Liver (tissue), 9 donors: ENCODE data around the gene PTPRN2. TPM values are rescaled to one million over a fixed set of nuclear protein-coding genes. Genes with fewer than 3 reads are reported as not detected.

Experiments used
- DNase-seq: peaks from one replicate; pipeline ENCODE4 v3.0.0-alpha.2; 2017; ENCODE audit warnings: low spot score
- H3K27ac ChIP-seq, 2 donors: one replicate each; pipeline ENCODE4 v1.7.0; 2013; ENCODE audit warnings: inconsistent platforms in 2 of 2, low read length in 2 of 2, control low read depth in 1 of 2, low read depth in 1 of 2, mild to moderate bottlenecking in 1 of 2
- H3K27me3 ChIP-seq, 4 donors: one replicate each; pipeline versions ENCODE4 v1.6.1 to v1.7.0; 2013; ENCODE audit warnings: low read length in 3 of 4, inconsistent platforms in 1 of 4, mild to moderate bottlenecking in 1 of 4, moderate library complexity in 1 of 4; ENCODE audit not compliant: control insufficient read depth in 4 of 4, insufficient read depth in 4 of 4
- H3K36me3 ChIP-seq, 4 donors: one replicate each; pipeline versions ENCODE4 v1.6.1 to v1.7.0; 2013; ENCODE audit warnings: low read length in 3 of 4, mild to moderate bottlenecking in 3 of 4, low read depth in 1 of 4, moderate library complexity in 1 of 4; ENCODE audit not compliant: control insufficient read depth in 4 of 4, insufficient read depth in 3 of 4
- H3K4me1 ChIP-seq, 4 donors: one replicate each; pipeline versions ENCODE4 v1.6.1 to v1.7.0; 2013; ENCODE audit warnings: low read length in 3 of 4, mild to moderate bottlenecking in 3 of 4, moderate library complexity in 1 of 4; ENCODE audit not compliant: control insufficient read depth in 4 of 4, insufficient read depth in 4 of 4
- H3K4me3 ChIP-seq, 3 donors: one replicate each; pipeline versions ENCODE4 v1.6.1 to v1.7.0; 2013; ENCODE audit warnings: low read length in 3 of 3, control low read depth in 1 of 3, low read depth in 1 of 3, mild to moderate bottlenecking in 1 of 3
- H3K9ac ChIP-seq, 2 donors: one replicate each; pipeline ENCODE4 v1.7.0; 2013; ENCODE audit warnings: low read length in 2 of 2, mild to moderate bottlenecking in 2 of 2, moderate library complexity in 2 of 2, control low read depth in 1 of 2, low read depth in 1 of 2
- H3K9me3 ChIP-seq, 4 donors: one replicate each; pipeline versions ENCODE4 v1.6.1 to v1.7.0; 2013; ENCODE audit warnings: low read length in 3 of 4; ENCODE audit not compliant: control insufficient read depth in 4 of 4
- EGR1 ChIP-seq, 2 donors: IDR thresholded peaks; 2 replicates each; pipeline ENCODE4 v1.6.1; 2016 to 2018; ENCODE audit warnings: antibody characterized with exemption in 2 of 2, low read depth in 2 of 2
- FOXA1 ChIP-seq: IDR thresholded peaks from 2 replicates; pipeline ENCODE4 v1.6.1; 2016; ENCODE audit warnings: antibody characterized with exemption
- FOXA2 ChIP-seq: IDR thresholded peaks from 2 replicates; pipeline ENCODE4 v1.6.1; 2016; ENCODE audit warnings: antibody characterized with exemption
- GABPA ChIP-seq, 2 donors: IDR thresholded peaks in 1 of 2; conservative IDR thresholded peaks in 1 of 2; 2 replicates each; pipeline ENCODE4 v1.6.1; 2016; ENCODE audit warnings: antibody characterized with exemption in 2 of 2, mild to moderate bottlenecking in 1 of 2, moderate library complexity in 1 of 2
- HNF4A ChIP-seq, 2 donors: conservative IDR thresholded peaks; 2 replicates each; pipeline ENCODE4 v1.6.1; 2016; ENCODE audit warnings: antibody characterized with exemption in 2 of 2, mild to moderate bottlenecking in 2 of 2
- HNF4G ChIP-seq: IDR thresholded peaks from 2 replicates; pipeline ENCODE4 v1.6.1; 2016; ENCODE audit warnings: antibody characterized with exemption
- JUND ChIP-seq, 2 donors: IDR thresholded peaks; 2 replicates each; pipeline ENCODE4 v1.6.1; 2016; ENCODE audit warnings: antibody characterized with exemption in 2 of 2
- NR2F2 ChIP-seq: IDR thresholded peaks from 2 replicates; pipeline ENCODE4 v1.6.1; 2016; ENCODE audit warnings: antibody characterized with exemption
- RAD21 ChIP-seq, 2 donors: IDR thresholded peaks; 2 replicates each; pipeline ENCODE4 v1.6.1; 2016; ENCODE audit warnings: antibody characterized with exemption in 2 of 2, mild to moderate bottlenecking in 2 of 2
- RXRA ChIP-seq, 2 donors: IDR thresholded peaks; 2 replicates each; pipeline ENCODE4 v1.6.1; 2017 to 2018; ENCODE audit warnings: antibody characterized with exemption in 2 of 2, mild to moderate bottlenecking in 1 of 2
- SP1 ChIP-seq: IDR thresholded peaks from 2 replicates; pipeline ENCODE4 v1.6.1; 2018; ENCODE audit warnings: antibody characterized with exemption, mild to moderate bottlenecking
- TAF1 ChIP-seq: conservative IDR thresholded peaks from 2 replicates; pipeline ENCODE4 v1.6.1; 2016; ENCODE audit warnings: antibody characterized with exemption, mild to moderate bottlenecking
- WGBS: extraction: QIAGEN DNeasy Blood & Tissue Kit; methylation state at CpG from one replicate; pipeline ENCODE4 v1.1.7; 2013; 5-methylcytosine and 5-hydroxymethylcytosine counted together
- polyA plus RNA-seq, 2 donors: library from polyadenylated mRNA; stranded (reverse) in 1 of 2; unstranded in 1 of 2; fragments of 200-250 nt in 1 of 2; fragments of >200 nt in 1 of 2; fragmentation: Nextera tagmentation in 1 of 2; extraction: Ambion mirVana in 1 of 2; gene quantifications; one replicate each; pipeline versions ENCODE4 v1.2.1 to v1.2.3, GENCODE V29; 2013 to 2015
- total RNA-seq, 2 donors: library from RNA; depleted of rRNA; stranded (reverse); fragments of >200 nt; gene quantifications; one replicate each; pipeline ENCODE4 v1.2.3, GENCODE V29; 2014
- TF ChIP-seq, protein P1 (sequence below): IDR thresholded peaks from 2 replicates; pipeline ENCODE4 v1.6.1; 2016; ENCODE audit warnings: antibody characterized with exemption
- TF ChIP-seq, protein P2 (sequence below): IDR thresholded peaks from 2 replicates; pipeline ENCODE4 v1.6.1; 2016; ENCODE audit warnings: antibody characterized with exemption
- TF ChIP-seq, protein P3 (sequence below): IDR thresholded peaks from 2 replicates; pipeline ENCODE4 v1.6.1; 2016; ENCODE audit warnings: antibody characterized with exemption
- TF ChIP-seq, protein P4 (sequence below): fragments of 150-350 bp; IDR thresholded peaks from 2 replicates; pipeline ENCODE4 v1.5.1; 2017; ENCODE audit warnings: improper control_type of control experiment, low read depth, low read length; ENCODE audit not compliant: missing input control
- TF ChIP-seq, protein P5 (sequence below): IDR thresholded peaks from 2 replicates; pipeline ENCODE4 v1.6.1; 2016; ENCODE audit warnings: antibody characterized with exemption, mild to moderate bottlenecking
- donor health status: healthy.
- donor health status: healthy.
- donor health status: healthy.
- donor health status: healthy.
- donor health status: healthy.

Gene PTPRN2
- total and polyA plus RNA-seq, 4 donors: 0.75 to 1.9 (median 1.1) TPM

DNA sequence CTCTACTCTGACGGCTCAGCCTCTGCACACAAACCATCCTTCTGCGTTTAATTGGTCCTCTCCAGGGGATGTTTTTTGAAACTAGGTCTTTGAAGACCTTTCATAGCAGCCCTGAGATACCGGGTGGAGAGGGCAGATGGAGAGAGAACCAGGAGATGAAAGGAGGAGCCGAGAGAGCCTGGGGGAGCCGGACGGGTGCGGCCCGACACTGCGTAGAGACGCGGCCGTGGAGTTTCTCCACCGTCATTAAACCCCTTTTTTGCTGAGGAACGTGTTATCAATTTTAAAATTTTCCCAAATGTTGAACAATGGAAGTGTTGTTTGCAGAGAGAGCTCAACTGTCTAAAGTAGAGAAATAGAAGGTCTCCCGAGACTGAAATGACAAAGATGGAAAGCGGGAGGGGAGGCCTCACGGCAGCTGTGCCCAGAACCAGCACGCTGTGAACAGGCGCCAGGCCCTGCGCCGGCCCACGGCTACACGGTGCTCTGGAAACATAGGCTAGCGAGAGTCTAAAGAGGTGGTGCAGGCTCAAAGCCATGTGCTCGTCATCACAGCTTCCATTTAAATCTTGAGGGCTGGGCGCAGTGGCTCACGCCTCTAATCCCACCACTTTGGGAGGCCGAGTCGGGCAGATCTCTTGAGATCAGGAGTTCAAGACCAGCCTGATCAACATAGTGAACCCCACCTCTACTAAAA is 307.0 kb downstream of the PTPRN2 start (continued):
- TF ChIP-seq FOXA2 (no peak), RAD21 (IDR thresholded peaks at IDR 0.05) (no peak), HNF4A (conservative IDR thresholded peaks at IDR 0.05) (no peak), EGR1 (IDR thresholded peaks at IDR 0.05; ENCODE audit: low read depth in 2 of 2) (no peak), SP1 (no peak)
- TF ChIP-seq, protein P1, sequence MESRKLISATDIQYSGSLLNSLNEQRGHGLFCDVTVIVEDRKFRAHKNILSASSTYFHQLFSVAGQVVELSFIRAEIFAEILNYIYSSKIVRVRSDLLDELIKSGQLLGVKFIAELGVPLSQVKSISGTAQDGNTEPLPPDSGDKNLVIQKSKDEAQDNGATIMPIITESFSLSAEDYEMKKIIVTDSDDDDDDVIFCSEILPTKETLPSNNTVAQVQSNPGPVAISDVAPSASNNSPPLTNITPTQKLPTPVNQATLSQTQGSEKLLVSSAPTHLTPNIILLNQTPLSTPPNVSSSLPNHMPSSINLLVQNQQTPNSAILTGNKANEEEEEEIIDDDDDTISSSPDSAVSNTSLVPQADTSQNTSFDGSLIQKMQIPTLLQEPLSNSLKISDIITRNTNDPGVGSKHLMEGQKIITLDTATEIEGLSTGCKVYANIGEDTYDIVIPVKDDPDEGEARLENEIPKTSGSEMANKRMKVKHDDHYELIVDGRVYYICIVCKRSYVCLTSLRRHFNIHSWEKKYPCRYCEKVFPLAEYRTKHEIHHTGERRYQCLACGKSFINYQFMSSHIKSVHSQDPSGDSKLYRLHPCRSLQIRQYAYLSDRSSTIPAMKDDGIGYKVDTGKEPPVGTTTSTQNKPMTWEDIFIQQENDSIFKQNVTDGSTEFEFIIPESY: no peak

DNA sequence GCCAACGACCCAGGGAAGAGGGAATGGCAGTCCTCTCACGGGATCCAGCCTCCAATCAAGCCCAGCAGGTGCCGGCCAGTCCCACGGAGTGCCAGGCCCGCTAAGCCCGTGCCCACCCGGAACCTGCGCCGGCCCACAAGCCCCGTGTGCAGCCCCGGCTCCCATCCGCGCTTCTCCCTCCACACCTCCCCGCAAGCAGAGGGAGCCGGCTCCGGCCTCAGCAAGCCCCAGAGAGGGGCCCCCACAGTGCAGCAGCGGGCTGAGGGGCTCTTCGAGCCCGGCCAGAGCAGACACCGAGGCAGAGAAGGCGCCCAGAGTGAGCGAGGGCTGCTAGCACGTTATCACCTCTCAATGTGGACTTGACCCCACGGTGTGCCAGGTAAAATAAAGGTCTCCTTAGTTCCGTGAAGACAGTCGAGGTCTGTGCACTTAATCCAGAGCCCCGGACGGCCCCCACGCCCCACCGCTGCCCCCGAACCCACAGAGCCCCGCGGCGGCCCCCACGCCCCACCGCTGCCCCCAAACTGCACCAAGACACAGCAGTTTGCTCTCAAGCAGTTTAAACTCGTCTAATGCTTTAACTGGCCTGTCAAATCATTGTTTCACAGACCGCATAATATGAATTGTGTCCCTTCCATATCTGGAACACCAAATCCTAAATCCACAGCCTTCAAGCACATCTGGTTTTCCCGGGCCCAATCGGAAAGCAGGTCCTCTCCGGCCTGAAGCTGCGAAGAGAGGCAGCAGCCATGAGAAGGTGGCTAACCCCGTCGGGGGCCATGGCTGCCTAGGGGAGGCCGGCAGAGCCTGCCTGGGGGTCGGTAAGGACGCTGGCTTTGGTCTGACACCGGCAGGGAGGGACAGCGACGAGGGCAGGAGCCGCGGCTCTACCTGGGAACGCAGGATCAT is 307.8 kb downstream of the PTPRN2 start:
- no peak for DNase-seq
- Histone ChIP-seq H3K9me3 (no peaks in the 10 kb centered on the region), H3K9ac (no peak overlapping the region), H3K27ac (no peak overlapping the region), H3K36me3 (no peaks in the 10 kb centered on the region), H3K4me1 (no peaks in the 10 kb centered on the region), H3K27me3 (no peaks in the 10 kb centered on the region), H3K4me3 (no peak overlapping the region)
- WGBS: 90% methylated on average over 53 of the region's 53 CpGs
- TF ChIP-seq RAD21 (IDR thresholded peaks at IDR 0.05) (no peak), HNF4G (no peak), TAF1 (no peak), RXRA (IDR thresholded peaks at IDR 0.05) (no peak), FOXA2 (no peak), HNF4A (conservative IDR thresholded peaks at IDR 0.05) (no peak), FOXA1 (no peak), NR2F2 (no peak)
- TF ChIP-seq, protein P2, sequence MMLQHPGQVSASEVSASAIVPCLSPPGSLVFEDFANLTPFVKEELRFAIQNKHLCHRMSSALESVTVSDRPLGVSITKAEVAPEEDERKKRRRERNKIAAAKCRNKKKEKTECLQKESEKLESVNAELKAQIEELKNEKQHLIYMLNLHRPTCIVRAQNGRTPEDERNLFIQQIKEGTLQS: no peak
- TF ChIP-seq, protein P3, sequence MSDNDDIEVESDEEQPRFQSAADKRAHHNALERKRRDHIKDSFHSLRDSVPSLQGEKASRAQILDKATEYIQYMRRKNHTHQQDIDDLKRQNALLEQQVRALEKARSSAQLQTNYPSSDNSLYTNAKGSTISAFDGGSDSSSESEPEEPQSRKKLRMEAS: no peak

DNA sequence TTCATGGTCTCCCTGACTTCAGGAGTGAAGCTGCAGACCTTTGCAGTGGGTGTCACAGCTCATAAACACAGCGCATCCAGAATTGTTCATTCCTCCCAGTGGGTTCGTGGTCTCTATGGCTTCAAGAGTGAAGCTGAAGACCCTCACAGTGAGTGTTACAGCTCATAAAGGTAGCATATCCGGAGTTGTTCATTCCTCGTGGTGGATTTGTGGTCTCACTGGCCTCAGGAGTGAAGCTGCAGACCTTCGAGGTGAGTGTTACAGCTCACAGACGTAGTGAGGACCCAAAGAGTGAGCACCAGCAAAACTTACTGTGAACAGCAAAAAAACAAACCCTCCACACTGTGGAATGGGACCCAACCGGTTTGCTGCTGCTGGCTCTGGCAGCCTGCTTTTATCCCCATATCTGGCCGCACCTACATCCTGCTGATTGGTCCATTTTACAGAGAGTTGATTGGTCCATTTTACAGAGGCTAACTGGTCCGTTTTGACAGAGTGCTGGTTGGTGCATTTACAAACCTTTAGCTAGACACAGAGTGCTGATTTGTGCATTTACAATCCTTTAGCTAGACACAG is 308.8 kb downstream of the PTPRN2 start:
- no peak overlapping the region for H3K4me3 ChIP-seq
- H3K9me3 ChIP-seq: no peaks in the 10 kb centered on the region
- no peak for DNase-seq
- no peaks in the 10 kb centered on the region for H3K27me3 ChIP-seq
- no peak overlapping the region for H3K9ac ChIP-seq
- no peaks in the 10 kb centered on the region for H3K4me1 ChIP-seq
- no peaks in the 10 kb centered on the region for H3K36me3 ChIP-seq
- WGBS: 77% methylated on average over 9 of the region's 9 CpGs
- H3K27ac ChIP-seq: no peak overlapping the region
- TF ChIP-seq RAD21 (IDR thresholded peaks at IDR 0.05): no peak
- TF ChIP-seq, protein P4, sequence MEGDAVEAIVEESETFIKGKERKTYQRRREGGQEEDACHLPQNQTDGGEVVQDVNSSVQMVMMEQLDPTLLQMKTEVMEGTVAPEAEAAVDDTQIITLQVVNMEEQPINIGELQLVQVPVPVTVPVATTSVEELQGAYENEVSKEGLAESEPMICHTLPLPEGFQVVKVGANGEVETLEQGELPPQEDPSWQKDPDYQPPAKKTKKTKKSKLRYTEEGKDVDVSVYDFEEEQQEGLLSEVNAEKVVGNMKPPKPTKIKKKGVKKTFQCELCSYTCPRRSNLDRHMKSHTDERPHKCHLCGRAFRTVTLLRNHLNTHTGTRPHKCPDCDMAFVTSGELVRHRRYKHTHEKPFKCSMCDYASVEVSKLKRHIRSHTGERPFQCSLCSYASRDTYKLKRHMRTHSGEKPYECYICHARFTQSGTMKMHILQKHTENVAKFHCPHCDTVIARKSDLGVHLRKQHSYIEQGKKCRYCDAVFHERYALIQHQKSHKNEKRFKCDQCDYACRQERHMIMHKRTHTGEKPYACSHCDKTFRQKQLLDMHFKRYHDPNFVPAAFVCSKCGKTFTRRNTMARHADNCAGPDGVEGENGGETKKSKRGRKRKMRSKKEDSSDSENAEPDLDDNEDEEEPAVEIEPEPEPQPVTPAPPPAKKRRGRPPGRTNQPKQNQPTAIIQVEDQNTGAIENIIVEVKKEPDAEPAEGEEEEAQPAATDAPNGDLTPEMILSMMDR: no peak
- TF ChIP-seq EGR1 (IDR thresholded peaks at IDR 0.05; ENCODE audit: low read depth in 2 of 2): no peak
- TF ChIP-seq, protein P5, sequence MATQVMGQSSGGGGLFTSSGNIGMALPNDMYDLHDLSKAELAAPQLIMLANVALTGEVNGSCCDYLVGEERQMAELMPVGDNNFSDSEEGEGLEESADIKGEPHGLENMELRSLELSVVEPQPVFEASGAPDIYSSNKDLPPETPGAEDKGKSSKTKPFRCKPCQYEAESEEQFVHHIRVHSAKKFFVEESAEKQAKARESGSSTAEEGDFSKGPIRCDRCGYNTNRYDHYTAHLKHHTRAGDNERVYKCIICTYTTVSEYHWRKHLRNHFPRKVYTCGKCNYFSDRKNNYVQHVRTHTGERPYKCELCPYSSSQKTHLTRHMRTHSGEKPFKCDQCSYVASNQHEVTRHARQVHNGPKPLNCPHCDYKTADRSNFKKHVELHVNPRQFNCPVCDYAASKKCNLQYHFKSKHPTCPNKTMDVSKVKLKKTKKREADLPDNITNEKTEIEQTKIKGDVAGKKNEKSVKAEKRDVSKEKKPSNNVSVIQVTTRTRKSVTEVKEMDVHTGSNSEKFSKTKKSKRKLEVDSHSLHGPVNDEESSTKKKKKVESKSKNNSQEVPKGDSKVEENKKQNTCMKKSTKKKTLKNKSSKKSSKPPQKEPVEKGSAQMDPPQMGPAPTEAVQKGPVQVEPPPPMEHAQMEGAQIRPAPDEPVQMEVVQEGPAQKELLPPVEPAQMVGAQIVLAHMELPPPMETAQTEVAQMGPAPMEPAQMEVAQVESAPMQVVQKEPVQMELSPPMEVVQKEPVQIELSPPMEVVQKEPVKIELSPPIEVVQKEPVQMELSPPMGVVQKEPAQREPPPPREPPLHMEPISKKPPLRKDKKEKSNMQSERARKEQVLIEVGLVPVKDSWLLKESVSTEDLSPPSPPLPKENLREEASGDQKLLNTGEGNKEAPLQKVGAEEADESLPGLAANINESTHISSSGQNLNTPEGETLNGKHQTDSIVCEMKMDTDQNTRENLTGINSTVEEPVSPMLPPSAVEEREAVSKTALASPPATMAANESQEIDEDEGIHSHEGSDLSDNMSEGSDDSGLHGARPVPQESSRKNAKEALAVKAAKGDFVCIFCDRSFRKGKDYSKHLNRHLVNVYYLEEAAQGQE: no peak
- TF ChIP-seq JUND (IDR thresholded peaks at IDR 0.05): no peak
- TF ChIP-seq, protein P1: no peak
- TF ChIP-seq HNF4G: no peak
- no peak for TF ChIP-seq FOXA1
- TF ChIP-seq SP1: no peak
- TF ChIP-seq GABPA (IDR thresholded peaks at IDR 0.05 in 1 of 2, conservative IDR thresholded peaks at IDR 0.05 in 1 of 2): no peak
- TF ChIP-seq TAF1: no peak
